Skeletal muscle cell (primary cell): ENCODE results near the gene ERCC2.
A peak's percentile ranks its signal among the peaks of the same experiment; 100 is the strongest.
"Not testable (repeated sequence)": the region's sequence is repeated elsewhere in the genome, so short reads cannot be mapped to it uniquely, and the experiment has no call there.

Source experiments
- DNase-seq: peaks from one replicate; pipeline ENCODE4 v3.0.0-alpha.2; 2010; ENCODE audit warnings: low read depth
- H3K4me3 ChIP-seq: 2 replicates; pipeline ENCODE4 v1.5.1; 2011; ENCODE audit warnings: low read depth, mild to moderate bottlenecking, control low read depth, low read length, moderate library complexity

The ERCC2 gene

DNA sequence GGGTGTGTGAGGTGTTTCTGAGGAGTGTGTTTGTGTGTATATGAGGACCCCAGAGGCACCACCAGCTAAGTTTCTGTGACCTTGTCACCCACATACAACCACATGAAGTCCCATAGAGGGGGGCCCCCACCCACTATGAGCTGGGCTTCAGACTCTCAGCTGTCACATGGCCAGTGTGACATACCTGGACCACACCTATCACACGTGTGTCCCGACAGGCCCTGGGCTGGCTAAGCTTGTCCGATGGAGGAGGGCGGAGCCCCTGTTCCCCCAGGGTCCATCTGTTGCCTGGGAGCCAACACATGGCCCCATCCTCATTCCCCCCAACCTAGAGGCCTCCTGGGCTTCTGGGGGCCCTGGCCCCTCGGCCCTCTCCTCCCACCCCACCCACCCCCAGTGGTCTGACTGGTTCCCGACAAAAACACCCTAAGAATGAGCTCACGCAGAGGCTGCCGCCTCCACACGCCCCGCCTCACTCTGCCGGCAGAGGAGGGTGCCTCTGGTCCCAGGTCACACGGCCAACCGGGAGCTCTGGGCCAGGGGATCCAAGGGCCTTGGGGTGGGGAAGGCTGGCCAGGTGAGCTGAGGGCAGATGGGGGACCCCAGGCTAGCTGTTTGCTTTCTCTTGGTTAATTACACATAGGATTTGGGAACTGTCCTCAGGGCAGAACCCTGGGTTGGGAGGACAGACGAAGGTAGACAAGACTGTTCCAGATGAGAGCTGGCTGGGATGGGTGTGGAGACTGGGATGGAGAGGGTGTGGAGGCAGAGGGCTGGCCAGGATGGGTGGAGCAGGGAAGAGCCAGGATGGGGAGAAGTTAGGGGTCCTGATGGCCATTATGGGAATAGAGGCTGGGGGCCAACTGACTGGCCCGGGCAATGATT, 25.5 kb downstream of the ERCC2 start:
- no peak for DNase-seq
- H3K4me3 ChIP-seq, result no peak overlapping the region

DNA sequence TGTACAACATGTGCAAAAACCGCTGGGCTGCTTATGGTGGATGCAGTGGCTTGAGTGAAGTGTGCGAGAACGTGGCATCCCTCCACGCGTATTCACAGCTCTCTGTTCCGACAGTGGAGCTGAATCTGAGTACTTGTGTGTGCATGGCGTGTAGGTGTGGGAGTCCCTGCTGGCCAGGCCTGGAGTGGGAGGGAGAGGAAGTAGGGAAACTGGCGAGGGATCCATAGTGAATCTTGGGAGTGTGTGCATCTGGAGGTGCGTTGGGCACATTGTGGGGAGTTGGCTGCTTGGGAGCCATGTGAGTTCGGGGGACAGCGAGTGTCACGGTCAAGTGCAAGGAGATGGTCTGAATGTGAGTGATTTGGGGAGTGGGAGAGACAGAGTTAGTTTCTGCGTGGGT, 27.5 kb downstream of the ERCC2 start:
- DNase-seq, result no peak
- H3K4me3 ChIP-seq, result no peak overlapping the region

DNA sequence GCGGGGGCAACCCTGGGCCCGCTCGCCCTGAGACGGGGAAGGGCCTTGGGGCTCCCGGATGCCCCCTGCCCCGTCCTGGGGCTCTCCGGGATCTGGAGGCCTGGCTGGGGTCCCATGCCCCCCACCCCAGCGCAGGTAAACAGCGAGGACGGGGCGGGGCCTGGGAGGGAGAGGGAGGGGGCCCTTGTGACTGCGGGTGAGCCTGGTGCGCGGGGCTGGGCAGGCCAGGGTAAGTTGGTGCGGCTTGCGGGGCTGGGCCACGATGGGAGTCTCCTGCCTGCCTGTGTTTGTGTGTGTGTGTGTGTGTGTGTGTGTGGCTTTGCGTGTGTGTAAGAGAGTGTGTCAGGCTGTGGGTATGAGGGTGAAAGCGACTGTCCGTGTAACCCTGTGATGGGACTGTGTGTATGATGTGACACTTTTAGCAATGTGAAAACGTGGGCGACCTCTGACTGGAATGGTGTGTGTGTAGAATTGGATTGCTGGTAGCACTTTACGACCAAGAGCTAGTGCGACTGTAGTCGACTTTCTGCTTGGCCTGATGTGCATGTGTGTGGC, 29.4 kb downstream of the ERCC2 start:
- DNase-seq, result no peak
- H3K4me3 ChIP-seq, result peak overlapping the region; percentile 29

DNA sequence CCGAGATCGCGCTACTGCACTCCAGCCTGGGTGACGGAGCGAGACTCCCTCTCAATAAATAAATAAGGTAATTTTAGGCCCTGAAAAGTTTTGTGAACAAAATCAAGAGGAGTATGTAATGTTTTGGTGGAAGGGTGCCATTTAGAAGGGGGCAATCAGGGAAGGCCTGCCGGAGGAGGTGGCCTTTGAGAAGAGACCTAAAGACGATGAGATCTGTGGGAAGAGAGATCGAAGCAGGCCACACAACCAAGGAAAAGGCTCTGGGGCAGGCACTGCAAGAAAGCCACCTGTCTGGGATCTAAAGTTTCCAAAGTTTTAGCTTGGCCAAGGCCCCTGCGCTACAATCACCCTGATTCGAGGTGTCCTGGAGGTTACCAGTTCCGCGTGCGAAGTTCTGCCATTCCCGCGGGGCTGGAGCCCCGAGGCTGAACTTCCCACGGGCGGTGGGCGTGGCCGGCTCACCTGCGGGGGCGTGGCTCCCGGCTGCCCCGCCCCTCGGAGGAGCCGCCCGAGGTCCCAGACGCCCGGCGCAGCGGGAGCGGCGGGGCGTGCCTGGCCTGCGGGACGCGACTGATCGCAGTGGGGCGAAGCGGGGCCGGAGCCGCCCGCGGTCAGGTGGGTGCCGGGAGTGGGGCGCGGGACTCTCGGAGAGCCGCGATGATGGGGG, 30.0 kb downstream of the ERCC2 start, which contains the start of gene KLC3:
KLC3 (plus strand) TSS at position 519 of the 667 bp plus-strand sequence. CDS start 4,792 bp downstream, outside the sequence.
- H3K4me3 ChIP-seq, result peak within 1 kb of the TSS; percentile 29
- no peak for DNase-seq

DNA sequence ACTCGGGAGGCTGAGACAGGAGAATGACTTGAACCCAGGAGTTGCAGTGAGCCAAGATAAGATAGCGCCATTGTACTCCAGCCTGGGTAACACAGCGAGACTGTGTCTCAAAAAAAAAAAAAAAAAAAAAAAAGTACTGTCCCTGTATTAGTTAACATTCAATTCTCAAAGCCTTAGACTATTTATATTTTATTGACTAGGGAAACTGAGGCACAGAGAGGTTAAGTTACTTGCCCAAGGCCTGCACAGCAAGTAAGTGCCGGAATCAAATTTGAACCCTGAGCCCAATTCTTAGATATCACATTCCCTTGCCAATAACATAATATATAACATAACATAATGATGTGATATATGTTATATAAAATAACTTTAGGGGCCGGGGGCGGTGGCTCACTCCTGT, 30.7 kb downstream of the ERCC2 start:
- no peak overlapping the region for H3K4me3 ChIP-seq
- DNase-seq, result no peak

DNA sequence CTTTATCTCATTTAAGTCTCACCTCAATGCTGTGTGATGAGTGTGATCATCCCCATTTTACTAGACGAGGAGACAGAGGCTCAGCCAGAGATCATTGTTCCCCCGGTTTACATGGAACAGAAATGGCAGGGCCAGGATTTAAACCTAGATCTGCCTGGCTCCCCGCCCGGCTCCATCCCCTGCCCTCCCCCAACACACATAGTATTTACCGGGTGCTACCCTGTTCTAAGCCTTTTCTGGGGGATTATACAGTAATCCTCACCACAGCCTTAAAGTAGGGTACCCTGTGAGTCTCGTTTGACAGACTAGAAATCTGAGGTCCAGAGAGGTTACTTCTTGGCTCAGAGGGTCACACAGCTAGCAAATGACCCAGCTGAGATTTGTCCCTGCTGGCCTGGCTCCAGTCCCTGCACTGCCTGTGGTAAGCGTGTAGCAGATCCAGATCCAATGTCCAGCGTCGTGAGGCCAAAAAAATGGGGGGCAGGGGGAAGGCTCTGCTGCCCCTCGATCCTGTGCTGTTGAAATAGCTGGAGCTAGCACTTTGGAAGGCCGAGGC, 33.6 kb downstream of the ERCC2 start:
- no peak for DNase-seq
- no peak overlapping the region for H3K4me3 ChIP-seq

DNA sequence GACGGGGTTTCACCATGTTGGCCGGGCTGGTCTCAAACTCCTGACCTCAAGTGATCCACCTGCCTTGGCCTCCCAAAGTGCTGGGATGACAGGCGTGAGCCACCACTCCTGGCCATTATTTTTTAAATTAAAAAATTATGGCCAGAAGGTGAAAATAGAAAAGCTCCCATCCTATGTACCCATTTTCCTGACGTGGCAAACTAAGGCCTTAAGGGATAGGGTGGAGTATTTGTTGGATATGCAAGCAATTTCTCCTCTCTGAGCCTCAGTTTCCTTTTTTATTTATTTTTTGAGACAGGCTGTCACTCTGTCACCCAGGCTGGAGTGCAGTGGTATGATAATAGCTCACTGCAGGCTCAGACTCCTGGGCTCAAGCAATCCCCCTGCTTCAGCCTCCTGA, 35.5 kb downstream of the ERCC2 start:
- not testable (repeated sequence) for H3K4me3 ChIP-seq, DNase-seq

DNA sequence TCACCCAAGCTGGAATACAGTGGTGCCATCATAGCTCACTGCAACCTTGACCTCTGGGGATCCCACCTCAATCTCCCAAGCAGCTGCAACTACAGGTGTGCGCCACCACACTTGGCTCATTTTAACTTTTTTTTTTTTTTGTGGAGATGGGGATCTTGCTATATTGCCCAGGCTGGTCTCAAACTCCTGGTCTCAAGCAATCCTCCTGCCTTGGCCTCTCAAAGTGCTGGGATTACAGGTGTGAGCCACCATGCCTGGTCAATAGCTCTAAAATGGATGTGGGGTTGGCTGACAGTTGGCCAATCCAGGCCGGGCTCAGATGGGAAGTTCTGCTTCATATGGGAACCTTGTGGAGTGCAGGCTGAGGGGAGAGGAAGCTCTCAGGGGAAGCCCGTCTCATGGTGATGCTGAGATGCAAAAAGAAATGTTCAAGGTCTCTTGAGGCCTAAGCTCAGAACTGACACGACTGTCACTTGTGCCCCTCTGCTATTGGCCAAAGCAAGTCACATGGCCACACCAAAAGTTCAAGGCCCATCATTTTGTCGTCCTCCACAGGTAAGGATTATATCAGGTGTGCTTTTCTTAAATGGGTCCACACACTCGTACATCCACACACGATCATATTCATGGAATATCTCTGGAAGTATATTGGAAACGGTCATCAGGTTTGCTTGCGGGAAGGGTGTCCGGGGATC, 36.6 kb downstream of the ERCC2 start:
- no peak for DNase-seq
- H3K4me3 ChIP-seq, result no peak overlapping the region

DNA sequence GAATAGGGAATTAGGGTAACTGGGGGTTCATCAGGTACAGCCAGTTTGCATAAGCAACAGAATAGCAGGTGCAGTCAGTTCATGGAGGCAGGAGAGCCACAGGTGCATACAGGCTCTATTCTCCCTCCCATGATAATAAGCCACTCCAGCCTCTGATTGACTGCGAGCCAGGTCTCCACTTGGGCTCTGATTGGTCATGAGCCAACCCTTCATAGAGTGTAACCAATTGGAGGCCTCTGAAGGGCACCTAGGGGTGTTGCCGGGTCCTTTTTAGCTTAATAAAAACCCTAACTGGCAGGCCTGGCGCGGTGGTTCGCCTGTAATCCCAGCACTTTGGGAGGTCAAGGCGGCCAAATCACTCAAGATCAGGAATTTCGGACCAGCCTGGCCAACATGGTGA, 39.0 kb downstream of the ERCC2 start:
- DNase-seq, result no peak
- H3K4me3 ChIP-seq, result no peak overlapping the region

DNA sequence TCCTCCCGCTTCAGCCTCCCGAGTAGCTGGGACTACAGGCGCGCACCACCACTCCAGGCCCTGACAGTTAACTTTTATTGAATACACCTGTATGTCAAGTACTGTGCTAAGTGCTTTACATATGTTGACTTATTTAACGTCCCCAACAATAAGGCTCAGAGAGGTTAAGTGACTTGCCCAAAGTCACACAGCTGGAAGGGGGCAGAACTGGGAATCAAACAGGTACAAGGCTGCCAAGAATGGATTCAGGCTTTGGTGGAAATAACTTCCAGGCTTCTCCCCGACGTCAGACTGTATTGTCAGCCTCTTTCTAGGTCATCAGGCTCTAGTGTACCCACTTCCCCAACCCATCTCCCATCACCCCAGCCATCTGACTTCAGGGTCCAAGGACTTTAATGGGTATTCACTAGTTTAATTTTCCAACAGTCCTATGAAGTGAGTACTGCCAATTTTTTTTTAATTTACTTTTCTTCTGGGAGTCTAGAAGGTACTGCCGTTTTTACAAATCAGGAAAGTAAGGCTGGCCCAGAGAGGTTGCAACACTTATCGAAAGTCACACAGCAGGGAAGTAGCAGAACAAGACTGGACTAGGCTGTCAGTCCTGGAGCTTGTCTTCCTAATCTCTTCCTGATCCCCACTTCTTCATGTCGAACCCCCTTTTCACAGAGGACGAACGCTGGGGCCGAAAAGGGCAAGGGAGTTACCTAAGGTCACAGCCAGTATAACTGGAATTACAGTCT, 42.8 kb downstream of the ERCC2 start:
- H3K4me3 ChIP-seq, result no peak overlapping the region

DNA sequence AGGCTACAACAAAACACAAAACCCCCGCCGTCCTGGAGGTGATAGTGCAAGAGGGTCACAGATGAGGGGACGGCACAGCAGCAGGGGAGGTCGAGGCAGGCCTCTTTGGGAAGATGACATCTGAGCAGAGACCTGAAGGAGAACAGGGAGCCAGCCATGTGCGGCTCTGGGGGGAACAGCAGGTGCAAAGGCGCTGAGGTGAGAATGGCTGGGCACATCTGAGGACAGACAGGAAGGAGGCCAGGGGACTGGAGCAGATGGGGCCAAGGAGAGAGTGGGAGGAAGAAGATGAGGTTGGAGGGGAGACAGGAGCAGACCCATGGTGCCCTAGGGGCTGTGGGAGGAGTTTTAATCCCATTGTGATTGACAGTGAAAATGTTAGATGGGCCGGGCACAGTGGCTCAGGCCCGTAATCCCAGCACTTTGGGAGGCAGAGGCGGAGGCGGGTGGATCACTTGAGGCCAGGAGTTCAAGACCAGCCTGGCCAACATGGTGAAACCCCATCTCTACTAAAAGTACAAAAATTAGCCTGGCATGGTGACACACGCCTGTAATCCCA, 45.9 kb downstream of the ERCC2 start:
- H3K4me3 ChIP-seq, result no peak overlapping the region
- no peak for DNase-seq

More for the DNA sequence above, 42.8 kb downstream of the ERCC2 start:
- DNase-seq, result no peak

DNA sequence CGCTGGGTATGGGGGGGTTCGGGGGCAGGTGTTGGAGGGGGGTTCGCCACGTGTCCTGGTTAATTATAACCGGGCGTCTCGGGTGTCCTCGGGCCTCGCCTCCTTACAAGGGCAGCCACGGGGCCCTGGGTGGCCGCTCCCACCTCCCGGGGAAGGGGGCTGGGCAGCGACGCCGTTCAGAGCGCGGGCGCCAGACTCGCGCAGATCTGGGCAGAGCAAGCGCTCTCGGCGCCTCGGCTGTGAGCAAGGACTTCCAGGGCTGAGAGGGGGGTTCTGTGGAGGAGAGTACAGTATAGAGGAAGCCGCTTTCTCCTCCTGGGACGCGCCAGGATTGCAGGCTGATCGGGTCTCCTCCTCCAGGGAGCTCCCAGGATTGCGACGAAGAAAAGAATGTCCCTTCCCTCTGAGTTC, 46.7 kb downstream of the ERCC2 start:
- peak overlapping the region; percentile 36 for H3K4me3 ChIP-seq
- no peak for DNase-seq

DNA sequence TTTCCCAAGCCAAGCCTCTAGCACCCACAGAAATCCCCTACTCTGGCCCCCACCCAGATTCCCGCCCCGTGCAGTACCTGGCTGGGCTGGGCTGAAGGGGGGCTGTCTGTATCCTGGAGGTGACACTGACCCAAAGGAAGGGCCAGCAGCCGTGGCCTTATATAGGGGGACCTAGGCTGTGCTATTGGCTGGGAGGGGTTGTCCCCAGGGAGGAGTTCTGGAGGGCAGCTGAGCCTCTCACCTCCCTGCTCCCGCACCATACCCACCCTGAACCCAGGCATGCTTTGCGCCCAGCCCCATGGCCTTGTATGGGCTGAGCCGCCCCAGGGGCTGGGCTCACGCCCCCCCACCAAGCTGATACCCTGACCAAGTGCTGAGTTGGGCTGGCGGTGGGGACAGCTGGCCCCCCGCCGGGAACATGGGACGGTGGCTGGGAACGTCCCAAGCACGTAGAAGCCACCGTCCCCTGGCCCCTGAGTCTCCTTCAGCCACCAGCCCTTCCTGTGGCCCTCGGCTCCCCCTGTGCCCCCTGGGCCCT, 47.6 kb downstream of the ERCC2 start, which contains the start of gene CKM:
CKM (minus strand) TSS at position 132 of the 538 bp plus-strand sequence. CDS start 3,162 bp downstream, outside the sequence.
- no peak for DNase-seq
- peak within 1 kb of the TSS; percentile 36 for H3K4me3 ChIP-seq

DNA sequence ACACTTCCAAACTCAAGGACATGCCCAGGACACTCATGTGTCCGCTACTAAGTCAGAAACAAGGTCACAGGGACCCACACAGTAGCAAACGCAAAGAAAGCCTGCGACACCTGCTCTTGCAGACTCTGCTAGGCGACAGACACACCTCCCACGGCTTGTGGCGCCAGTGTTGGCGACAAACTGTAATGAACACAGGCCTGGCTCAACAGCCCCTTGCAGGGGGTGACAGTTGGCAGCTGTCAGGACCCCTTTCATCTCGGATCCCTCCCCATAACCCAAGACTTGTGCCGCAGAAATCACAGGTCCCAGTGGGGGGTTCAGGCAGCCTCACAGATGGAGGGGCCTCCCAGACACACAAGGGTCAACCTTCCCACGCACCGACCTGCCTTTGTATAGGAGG, 48.1 kb downstream of the ERCC2 start:
- DNase-seq, result no peak
- H3K4me3 ChIP-seq, result no peak overlapping the region

DNA sequence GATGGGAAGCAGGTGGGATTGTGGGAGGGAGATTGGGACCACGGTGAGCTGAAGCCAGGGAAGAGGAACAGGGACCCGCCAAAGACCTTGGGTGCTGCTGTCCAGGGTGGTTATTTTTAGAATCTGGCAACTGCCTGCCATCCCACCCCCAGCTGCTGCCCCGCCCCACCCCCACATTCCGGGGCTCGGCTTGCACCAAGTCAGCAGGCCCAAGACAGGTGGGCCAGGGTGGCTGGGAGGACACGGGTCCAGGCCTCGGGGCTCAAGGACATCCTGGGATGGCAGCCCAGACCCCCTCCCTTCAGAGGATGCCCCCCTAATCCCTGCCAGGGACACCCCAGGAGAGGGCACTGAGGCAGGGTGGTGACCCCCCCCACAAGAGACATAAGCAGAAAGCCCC, 48.5 kb downstream of the ERCC2 start:
- no peak for DNase-seq
- H3K4me3 ChIP-seq, result no peak overlapping the region

DNA sequence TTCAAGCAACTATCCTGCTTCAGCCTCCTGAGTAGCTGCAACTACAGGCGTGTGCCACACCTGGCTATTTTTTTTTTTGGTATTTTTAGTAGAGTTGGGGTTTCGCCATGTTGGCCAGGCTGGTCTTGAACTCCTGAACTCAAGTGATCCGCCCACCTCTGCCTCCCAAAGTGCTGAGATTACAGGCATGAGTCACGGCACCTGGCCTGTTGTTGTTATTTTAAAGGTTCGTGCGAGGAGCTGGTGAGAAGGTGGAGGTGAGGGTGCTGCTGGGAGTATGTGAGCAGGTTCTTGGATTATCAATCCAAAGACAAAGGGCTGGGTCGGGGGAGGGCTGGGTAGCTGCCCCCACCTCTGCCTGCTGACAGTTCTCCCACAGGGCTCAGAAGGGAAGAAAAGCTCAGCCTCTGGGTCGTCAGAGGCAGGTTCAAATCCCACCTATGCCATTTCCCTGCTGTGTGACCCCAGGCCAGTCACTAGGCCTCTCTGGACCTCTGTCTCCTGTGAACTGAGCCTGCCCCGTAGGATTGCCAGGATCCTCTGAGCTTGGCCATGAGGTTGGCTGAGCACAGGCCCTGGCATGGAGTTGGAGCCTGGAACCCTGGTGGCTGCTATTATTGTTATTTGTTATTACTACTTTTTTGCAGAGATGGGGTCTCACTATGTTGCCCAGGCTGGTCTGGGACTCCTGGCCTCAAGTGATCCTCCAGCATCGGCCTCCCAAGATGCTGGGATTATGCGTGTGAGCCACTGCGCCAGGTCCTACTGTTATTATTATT, 49.2 kb downstream of the ERCC2 start:
- no peak overlapping the region for H3K4me3 ChIP-seq
- no peak for DNase-seq

DNA sequence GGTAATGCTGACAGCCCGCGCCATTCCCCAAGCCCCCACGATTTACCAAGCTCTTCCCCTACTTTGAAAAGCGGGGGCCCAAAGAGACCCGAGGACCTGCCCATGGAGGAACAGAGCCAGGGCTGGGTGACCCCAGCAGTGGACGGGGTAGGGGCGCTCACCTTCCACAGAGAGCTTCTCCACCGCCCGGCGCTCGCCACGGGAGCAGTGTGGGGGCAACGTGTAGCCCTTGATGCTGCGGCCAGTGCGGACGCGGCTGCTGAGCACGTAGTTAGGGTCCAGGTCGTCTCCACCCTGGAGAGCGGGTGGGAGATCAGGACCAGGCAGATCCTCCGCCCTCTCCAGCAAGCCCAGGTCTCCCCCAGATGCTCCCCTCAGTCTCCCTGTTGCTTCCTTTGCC, 55.1 kb downstream of the ERCC2 start:
- DNase-seq, result no peak
- no peak overlapping the region for H3K4me3 ChIP-seq
